Pulmonary artery endothelial cell (primary cell): ENCODE measurements around the gene GPRIN1. TPM values are rescaled to one million over a fixed set of nuclear protein-coding genes. Genes with fewer than 3 reads are reported as not detected.
"Not testable (repeated sequence)": the region's sequence is repeated elsewhere in the genome, so short reads cannot be mapped to it uniquely, and the experiment has no call there.

Source experiments
- DNase-seq: peaks from one replicate; pipeline ENCODE4 v3.0.0-alpha.2; 2011; ENCODE audit warnings: low read depth, low spot score
- total RNA-seq: library from RNA; depleted of rRNA; stranded (reverse); fragments of >200 nt; gene quantifications from 2 replicates; pipeline ENCODE4 v1.2.3, GENCODE V29; 2014

Gene GPRIN1
- total RNA-seq, 1 donor from 2014 or later, result 7.5 TPM

DNA sequence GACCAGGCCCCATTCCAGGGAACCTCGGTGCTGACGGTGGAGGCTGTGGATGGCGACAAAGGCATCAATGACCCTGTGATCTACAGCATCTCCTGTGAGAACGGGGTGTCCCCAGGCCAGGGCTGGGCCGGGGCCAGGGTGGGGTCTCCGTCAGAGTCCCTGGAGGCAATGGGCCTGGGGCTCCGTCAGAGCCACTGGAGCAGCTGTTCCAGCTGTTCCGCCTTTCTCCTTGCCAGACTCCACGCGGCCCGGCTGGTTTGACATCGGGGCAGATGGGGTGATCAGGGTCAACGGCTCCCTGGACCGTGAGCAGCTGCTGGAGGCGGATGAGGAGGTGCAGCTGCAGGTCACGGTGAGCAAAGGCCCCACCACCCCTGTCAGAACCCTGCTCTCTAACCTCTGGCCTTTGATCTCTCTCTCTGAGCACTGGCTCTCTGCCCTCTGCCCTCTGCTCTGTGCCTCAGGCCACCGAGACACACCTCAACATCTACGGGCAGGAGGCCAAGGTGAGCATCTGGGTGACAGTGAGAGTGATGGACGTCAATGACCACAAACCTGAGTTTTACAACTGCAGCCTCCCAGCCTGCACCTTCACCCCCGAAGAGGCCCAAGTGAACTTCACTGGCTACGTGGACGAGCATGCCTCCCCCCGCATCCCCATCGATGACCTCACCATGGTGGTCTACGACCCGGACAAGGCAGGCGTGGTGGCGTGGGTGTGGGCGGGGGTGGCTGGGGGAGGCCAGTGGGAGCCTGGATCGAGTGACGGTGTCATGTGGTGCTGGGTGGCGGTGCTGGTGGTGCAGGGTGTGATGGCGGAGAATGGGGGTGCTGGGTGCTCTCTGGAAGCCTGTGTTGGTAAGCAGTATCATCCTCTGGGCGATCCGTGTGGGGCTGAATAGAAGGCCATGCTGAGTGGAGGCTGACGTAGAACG, 34.2 kb downstream of the GPRIN1 start:
- no peak for DNase-seq

DNA sequence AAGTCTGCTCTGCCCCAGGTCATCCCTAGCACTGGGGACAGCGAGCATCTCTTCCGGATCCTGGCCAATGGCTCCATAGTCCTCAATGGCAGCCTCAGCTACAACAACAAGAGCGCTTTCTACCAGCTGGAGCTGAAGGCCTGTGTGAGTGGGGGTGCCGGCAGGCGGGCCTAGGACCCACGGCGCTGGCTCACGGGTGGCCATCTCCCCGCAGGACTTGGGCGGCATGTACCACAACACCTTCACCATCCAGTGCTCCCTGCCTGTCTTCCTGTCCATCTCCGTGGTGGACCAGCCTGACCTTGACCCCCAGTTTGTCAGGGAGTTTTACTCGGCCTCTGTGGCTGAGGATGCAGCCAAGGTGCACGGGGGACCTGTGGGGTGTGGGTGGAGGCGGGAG, 34.9 kb downstream of the GPRIN1 start:
- DNase-seq, result no peak

DNA sequence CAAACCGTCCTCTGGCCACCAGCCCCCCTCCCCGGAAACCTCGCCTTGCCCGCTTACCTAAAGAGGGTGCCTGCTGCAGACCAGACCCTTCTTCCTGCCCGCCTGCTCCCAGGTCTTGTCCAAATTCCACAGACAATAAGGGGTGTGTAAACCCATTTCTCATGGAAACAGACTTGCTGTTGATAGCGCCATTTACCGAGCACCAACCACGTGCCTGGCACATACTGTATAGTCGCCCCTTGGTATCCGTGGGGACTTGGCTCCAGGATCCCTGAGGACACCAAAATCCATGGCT, 35.7 kb downstream of the GPRIN1 start:
- DNase-seq, result no peak

DNA sequence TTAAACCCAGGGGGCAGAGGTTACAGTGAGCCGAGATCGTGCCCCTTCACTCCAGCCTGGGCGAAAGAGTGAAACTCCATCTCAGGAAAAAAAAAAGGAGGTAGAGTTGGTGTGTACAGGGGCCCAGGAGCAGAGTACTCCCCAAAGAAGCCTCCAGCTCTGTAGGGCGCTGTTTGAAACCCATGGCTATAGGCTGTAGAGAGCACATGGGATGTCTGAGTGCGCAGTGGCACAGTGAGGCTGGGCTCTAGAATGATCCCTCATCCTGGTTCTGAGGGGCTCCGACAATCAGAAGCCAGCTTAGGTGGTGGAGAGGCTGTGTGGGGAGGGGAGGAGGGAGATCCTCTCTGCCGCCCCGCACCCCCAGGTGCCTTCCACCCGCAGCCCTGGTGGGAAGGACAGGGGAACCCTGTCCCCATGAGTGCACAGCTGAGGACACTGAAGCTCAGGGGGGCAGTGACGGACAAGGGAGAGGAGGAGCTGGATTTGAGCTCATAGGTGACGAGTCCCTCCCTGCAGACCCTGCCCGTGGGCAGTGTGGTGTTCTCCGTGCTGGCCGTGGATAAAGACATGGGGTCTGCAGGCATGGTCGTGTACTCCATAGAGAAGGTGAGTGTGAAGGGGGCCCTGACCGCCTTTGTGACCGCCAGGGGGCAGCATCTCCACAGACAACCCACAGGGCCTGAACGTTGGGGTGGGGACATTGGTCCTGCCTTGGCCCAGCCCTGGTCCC, 36.2 kb downstream of the GPRIN1 start:
- no peak for DNase-seq

DNA sequence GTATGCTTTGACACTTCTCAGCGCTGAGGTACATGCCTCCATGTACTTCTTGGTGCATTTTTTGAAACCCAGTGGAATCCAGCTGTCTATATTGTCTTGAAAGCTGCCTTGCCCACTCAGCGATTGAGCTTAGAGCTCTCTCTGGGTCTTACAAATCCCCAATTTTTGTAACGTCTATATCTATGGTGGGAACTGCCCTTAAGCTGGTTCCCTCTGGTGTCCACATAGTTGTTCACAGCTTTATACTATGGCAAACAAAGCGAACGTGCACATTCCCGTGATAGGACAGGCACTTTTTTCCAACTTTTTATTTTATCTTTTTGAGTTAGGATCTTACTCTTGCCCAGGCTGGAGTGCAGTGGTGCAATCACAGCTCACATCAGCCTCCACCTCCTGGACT, 39.9 kb downstream of the GPRIN1 start:
- DNase-seq, result no peak

DNA sequence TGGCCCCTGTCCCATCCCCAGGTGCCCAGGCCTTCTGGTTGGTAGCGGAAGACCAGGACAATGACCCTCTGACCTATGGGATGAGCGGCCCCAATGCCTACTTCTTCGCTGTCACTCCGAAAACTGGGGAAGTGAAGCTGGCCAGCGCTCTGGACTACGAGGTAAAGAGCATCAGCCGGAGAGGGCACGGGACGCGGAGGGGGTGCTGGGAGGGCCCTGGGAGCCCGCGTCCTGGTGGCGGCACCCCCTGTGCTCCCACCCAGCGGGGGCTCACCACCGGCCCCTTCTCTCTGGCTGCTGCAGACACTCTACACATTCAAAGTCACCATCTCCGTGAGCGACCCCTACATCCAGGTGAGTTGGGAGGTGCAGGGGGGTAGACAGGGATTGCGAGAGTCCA, 41.3 kb downstream of the GPRIN1 start:
- no peak for DNase-seq

DNA sequence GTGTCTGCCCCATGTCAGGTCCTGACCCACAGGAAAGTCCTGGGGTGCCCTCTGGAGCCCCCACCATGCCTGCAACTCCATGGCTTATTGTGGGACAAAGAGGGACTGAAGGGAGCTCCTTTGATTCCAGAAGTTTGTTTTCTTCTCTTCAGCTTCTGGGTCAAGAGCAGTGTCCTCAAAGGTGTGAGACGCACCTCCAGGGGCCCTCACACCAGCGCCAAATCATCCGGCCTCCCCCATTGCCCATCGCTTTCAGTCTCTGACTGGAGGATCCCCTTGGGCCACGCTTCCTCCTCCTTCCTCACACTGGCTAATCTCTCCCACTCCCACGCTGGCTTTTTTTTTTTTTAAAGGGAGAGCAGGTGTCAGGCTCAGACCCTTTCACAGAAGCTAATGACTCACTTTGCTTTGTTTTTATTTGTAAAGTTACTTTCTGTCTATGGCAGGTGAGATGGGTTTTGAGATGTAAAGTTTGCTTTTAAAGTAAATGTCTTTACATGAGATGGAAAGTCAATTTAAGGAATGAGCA, 44.1 kb downstream of the GPRIN1 start:
- DNase-seq, result no peak

DNA sequence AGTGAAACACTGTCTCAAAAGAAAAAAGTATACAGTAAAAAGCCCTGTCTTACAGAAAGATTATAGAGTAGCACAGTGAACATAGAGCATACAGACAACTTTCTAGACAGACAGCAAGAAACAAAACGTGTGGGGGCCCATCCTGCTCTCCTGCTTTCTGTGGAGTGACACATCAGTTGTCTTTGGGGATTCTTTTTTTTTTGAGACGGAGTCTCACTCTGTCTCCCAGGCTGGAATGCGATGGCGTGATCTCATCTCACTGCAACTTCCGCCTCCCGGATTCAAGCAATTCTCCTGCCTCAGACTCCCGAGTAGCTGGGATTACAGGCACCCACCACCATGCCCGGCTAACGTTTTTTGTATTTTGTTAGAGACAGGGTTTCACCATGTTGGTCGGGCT, 46.0 kb downstream of the GPRIN1 start:
- DNase-seq, result no peak

DNA sequence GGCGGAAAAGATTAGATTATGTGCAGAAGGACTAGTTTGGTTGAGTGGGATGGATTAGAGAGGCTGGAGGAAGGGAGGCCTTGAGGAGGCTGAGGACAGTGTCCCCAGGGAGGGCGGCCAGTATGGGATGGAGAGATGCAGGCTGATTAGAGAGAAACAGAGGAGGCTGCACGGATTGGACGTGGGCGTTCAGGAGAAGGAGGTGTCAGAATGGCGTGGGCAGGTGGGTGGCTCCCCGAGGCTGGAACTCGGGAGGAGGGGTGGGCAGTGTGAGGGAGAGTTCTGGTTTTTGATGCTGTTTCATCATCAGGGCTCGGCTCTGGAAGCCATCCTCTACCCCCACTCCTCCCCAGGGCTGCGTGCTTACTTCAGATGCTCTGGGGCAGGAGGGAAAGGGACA, 47.8 kb downstream of the GPRIN1 start:
- DNase-seq, result no peak

DNA sequence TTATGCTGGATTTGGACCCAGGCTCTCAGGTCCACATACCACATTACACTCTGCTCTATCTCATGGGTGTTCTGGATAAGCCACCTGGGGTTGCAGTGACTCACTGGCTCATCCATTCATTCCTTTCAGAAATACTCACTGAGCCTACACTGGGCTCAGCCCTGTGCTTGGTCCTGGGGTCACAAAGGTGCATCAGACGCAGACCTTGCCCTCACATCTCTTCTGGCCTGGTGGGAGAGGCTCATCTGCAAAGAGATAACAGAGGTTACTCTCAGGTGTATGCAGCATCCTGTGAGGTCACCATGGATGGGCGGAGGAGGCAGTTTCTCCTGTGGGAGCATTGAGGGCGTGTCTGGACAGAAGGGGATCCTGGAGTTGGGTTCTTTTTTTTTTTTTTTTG, 48.7 kb downstream of the GPRIN1 start:
- DNase-seq, result no peak

DNA sequence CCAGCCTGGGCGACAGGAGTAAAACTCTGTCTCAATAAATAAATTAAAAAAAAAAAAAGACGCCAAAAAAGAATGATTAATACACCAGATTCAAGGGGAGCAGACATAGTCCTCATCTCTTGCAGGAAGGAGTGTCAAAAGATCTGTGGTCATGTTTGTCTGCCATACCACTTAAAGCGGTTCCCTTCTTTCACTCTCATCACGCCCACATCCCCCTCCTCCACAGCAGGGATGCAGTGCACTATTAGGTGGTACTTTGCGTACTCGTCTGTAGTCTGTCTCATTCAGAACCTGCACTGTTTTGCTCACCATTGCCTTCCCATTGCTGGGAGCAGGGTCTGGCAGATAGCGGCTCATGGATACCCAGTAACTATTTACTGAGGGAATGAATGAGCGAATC, 49.6 kb downstream of the GPRIN1 start:
- no peak for DNase-seq

DNA sequence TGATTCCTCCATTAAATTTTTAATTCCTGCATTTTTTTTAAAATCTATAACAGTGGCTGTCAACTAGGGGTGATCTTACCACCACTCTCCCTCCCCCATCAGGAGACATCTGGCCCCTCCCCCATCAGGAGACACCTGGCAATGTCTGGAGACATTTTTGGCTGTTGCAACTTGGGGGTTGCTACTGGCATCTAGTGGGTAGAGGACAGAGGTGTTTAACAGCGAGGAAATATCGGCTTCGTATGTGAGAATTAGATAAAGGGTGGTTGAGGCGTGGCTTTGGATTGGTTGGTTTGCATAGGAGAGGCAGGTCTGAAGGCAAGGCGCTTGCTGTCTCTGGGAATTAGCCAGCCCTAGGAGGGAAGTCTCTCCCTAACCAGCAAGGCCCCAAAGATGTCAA, 50.3 kb downstream of the GPRIN1 start:
- DNase-seq, result no peak

DNA sequence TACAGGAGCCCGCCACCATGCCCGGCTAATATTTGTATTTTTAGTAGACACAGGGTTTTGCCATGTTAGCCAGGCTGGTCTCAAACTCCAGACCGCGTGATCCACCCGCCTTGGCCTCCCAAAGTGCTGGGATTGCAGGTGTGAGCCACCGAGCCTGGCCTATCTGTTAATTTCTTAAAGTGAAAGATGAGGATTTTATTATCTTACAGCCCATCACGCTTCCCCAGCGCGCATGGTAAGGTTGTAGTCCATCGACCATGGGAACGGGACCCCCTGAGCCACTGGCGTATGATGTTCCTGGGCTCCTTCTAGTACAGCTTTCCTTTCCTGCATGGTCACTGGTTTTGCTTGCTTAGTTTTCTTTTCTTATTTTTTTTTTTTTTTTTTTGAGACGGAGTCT, 52.1 kb downstream of the GPRIN1 start:
- no peak for DNase-seq

DNA sequence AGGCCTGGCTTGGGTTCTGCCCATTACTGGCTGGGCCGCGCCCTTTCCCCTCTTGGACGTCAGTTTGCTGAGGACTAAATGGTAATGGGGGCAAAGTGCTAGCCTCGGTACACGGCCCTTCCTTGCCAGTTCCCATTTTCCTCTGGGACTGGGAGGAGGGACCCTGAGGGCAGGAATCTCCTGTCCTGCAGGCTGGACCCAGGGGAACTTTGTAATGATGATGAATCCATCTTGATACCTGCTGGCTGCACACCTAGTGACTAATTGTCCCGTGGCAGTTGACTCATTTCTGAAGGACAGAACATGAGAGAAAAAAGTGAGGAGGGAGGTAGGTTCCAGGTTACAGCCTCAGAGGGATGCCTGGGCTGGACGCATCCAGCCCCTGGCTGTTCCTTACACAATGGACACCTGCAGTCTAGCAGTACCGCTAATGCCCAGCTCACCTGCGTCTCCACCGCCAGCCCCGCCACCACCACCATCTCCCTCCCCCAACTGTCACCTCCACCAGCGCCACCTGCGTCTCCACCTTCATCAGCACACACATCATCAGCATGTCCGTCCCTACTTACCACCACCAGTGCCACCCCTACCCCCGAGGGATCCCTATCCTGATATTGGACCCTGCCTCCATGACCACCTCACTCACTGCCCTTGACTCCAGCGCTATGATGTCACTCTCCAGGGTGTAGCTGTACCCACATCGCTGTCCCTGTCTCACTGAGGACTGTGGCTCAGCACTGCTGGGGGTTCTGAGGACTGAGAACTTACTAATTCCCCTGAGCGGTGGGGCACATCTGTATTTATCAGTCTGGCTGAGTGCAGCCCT, 56.5 kb downstream of the GPRIN1 start:
- DNase-seq, result no peak

DNA sequence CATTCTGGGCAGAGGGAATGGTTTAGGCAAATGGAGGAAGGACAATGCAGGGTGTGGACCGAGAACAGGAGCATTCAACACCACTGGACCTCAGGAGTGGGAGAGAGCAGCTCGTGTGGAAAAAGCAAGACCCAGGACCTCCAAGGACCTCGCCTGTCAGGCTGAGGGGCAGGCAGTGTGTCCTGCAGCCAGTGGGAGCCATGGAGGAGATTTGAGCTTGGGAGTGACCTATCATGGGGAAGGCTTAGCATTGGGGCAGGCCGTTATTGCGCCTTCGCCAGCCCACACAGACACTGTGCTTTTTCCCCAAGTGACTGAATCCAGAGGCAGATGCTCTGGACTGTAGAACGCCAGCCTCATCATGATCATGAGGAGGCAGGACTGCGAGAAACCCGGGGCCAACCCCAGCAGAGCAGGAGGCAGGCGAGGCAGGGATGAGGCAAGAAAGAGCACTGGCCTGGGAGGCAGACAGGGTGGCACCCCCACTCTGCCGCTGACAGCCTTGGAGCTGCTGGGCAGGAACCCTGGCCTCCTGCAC, 57.6 kb downstream of the GPRIN1 start:
- no peak for DNase-seq

DNA sequence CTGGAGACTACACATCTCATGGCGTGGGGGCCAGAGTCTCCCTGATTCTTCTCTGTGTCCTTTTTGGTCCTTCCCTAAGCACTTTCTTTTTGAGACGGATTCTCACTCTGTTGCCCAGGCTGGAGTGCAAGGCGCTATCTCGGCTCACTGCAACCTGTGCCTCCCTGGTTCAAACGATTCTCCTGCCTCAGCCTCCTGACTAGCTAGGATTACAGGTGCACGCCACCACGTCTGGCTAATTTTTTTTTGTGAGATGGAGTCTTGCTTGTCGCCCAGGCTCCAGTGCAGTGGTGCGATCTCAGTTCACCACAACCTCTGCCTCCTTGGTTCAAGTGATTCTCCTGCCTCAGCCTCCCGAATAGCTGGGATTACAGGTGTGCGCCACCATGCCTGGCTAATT, 59.0 kb downstream of the GPRIN1 start:
- not testable (repeated sequence) for DNase-seq

DNA sequence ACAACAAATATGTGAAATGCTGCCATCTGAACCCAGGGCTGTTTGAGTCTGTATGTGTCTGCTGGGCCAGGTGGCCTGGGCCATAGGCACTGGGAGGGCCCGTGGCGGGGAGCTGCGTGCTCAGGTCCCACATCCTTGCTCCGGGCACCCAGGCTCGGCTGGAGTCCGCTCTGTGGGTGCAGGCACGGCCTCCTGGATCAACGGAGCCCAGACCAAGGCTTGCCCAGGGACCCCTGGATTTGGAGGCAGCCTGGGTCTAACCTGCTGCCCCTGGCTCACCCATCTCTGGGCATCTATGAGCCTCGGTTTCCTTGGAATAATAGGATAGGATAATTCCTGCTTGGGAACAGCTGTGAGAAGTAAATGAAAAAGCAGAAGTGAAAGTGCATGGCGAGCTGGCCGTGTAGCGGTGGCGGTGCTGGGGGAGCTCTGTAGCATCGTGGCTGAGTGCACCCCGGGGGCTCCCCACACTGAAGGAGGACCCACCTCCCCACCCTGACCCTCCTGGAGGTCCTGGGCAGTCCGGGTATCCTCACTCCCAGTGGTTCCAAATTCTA, 59.6 kb downstream of the GPRIN1 start:
- no peak for DNase-seq

DNA sequence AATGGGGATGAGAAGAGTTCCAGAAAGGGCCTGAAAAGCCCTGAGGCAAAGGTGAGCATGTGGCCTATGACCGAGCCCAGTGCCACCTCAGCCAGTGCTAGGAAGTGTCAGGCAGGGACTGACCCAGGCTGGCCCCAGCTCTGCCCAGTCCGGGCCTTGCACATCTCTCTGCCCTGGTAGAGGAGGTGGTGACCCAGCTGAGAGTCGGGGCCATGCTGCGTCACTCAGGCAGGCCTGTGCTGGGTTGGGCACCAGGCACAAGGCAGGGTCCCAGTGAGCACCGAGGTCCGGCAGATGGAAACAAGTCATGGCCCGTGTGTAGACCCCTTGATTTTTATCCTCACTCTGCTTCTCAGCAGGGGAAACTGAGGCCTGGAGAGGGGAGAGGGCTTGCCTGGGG, 60.1 kb downstream of the GPRIN1 start:
- no peak for DNase-seq

DNA sequence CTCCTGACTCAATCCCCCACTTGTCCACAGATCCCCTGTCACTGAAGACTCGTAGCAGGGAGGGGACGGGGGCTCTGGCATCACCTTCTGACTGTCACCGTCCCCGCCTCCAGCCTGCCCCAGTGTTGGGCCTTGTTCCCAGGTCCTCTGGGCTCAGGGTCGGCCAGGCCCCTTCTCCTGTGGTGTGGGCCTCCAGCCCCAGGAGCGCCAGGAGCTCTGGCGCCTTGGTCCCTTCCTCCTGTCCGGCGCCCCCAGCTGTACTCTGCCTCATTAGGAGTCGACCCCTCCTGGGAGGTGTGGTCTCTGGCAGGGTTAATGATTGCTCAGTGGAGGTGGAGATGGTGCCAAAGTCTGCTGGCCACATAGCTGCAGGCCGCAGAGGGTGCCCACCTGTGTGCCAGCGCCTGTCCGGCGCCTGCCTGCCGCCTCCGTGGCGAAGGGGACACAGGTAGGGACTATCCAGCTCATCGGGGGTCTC, 61.0 kb downstream of the GPRIN1 start, which contains the start of gene CDHR2:
Gene CDHR2 (plus strand): TSS at position 376 of the 478 bp plus-strand sequence. CDS start 16,011 bp downstream, outside the sequence.
- no peak for DNase-seq

DNA sequence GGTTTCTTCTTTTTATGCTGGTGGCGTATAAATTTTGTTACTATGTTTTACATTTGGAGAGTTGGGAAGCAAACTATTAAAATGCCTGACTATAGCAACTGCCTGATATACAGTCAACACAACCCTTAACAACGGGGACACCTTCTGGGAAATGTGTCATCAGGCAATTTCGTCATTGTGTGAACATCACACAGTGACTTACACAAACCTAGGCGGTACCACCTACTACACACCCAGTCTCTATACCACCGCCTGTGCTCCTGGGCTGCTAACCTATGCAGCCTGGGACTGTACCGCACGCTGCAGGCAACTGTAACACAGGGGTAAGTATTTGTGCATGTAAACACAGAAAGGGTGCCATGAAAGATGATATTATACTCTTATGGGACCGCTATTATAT, 62.2 kb downstream of the GPRIN1 start:
- no peak for DNase-seq
